ENCODE data around the gene FBXO21. TPM values are rescaled to one million over a fixed set of nuclear protein-coding genes. Genes with fewer than 3 reads are reported as not detected.
"Not testable (repeated sequence)": the region's sequence is repeated elsewhere in the genome, so short reads cannot be mapped to it uniquely, and the experiment has no call there.

FBXO21 gene
- 10 to 100 TPM; 21.7 to 26.1 TPM for total RNA-seq

DNA sequence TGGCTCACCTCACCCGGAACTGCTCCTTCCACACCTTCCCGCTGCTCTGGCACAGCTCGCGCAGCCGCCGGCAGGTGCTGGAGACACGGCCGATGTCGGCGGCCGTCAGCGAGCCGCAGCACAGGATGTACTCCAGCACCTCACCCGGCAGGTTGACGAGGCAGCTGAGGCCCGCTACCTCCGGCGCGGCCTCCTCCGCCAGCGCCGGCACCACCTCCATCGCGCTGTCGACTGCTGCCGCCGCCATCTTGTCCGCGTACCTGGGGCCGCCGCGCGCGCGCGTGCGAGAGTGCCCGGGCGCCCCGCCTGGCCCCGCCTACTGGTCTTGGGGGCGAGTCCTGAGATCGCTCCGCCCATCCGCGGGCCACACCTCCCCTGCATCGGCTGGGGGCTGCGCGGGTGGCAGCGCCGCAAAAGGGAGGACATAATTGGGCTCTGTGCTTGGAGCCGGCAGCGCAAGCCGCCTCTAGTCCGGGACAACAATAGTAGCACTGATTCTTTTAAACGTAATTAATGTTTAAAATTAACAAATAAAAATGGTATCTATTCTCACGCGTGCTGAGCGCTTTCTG is at the start of gene FBXO21:
TSS of gene FBXO21 (minus strand) at position 261 of the 572 bp plus-strand sequence. CDS start at position 247, 14 bp downstream.
- POLR2A ChIA-PET: interaction anchor here (0.6 to 1.0 kb wide), 2 partner anchors 9 to 36 kb away, joined by 3 read pairs; no protein-coding TSS in a partner anchor
- H3K4me1 Mint-ChIP-seq: peaks cover 23% of the 10 kb centered on the region

DNA sequence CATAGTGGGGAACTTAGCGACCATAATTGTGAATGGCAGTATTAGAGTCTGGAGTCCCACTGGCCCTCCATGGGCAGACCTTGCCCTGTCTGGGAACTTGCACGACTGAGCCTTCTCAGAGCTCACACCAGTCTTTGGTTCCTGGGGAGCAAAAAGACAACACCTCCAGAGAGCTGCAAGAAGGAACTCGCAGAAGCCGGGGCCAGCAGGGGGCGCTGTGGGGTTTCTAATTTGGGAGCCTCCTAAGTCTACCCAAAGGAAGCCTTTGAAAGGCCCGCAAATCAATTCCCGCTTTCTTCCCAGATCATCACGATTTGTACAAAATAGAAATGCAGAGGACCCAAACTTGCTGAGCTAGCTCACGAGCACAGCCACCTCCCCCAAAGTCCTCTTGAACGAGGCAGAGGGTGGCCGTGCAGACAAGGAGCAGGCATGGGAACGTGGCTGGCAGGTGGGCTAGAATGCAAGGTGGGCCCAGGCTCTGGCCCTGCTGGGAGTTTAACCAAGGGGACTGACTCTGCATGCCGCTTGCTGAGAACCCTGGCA is 46.3 kb upstream of the FBXO21 start:
- Mint-ChIP-seq H3K4me3 (no peak overlapping the region), H3K36me3 (ENCODE audit: low read depth) (no peaks in the 10 kb centered on the region), H3K27me3 (no peaks in the 10 kb centered on the region), H3K9me3 (no peaks in the 10 kb centered on the region), H3K4me1 (no peaks in the 10 kb centered on the region), H3K27ac (no peak overlapping the region)
- ChIA-PET CTCF (interaction anchor here (0.7 to 3.9 kb wide), 8 partner anchors 15 to 601 kb away, joined by 3 to 19 read pairs (median 5); no protein-coding TSS in a partner anchor), POLR2A (no interaction called here)
- peak; percentile 78 for DNase-seq

More for the DNA sequence above, at the start of gene FBXO21:
- CTCF ChIA-PET: no interaction called here
- peaks cover 21% of the 10 kb centered on the region for H3K36me3 Mint-ChIP-seq (ENCODE audit: low read depth)
- peak within 1 kb of the TSS; percentile 80 for H3K27ac Mint-ChIP-seq
- H3K9me3 Mint-ChIP-seq: peaks cover 5% of the 10 kb centered on the region
- peak within 1 kb of the TSS; percentile 87 for H3K4me3 Mint-ChIP-seq
- H3K27me3 Mint-ChIP-seq: peaks cover 18% of the 10 kb centered on the region
- peak; percentile 91 for DNase-seq

DNA sequence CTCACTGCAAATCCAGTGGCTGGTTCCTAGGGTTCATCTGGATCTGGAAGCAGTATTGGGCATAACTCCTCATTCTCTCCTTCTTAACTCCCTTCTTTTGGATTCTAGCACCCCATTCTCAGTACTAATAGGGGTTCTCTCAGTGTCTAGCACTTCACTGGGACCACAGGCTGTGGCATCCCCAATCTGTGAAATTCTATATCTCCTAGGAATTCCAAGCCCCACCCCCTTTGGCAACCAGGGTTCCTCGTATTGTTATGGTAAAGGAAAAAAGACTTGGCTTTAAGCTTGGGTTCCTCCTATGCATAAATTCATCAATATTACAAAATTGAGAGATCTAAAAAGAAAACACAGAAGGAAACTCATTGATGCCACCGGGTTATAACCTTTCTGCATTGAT is 45.0 kb upstream of the FBXO21 start:
- H3K27me3 Mint-ChIP-seq: no peaks in the 10 kb centered on the region
- ChIA-PET POLR2A (no interaction called here), CTCF (interaction anchor here (0.6 to 3.9 kb wide), 3 partner anchors 353 to 603 kb away, joined by 3 to 19 read pairs (median 15); no protein-coding TSS in a partner anchor)
- no peak overlapping the region for H3K27ac Mint-ChIP-seq
- H3K9me3 Mint-ChIP-seq: no peaks in the 10 kb centered on the region
- no peak for DNase-seq
- no peaks in the 10 kb centered on the region for H3K36me3 Mint-ChIP-seq (ENCODE audit: low read depth)
- H3K4me1 Mint-ChIP-seq: no peaks in the 10 kb centered on the region
- H3K4me3 Mint-ChIP-seq: no peak overlapping the region

- no peak for DNase-seq
- Mint-ChIP-seq H3K36me3 (ENCODE audit: low read depth) (no peaks in the 10 kb centered on the region), H3K4me1 (no peaks in the 10 kb centered on the region), H3K27me3 (no peaks in the 10 kb centered on the region), H3K4me3 (no peak overlapping the region), H3K27ac (no peak overlapping the region), H3K9me3 (no peaks in the 10 kb centered on the region)
- CTCF ChIA-PET: interaction anchor here (1.2 to 3.9 kb wide), 3 partner anchors 14 to 354 kb away, joined by 3 to 19 read pairs (median 3); no protein-coding TSS in a partner anchor
- POLR2A ChIA-PET: no interaction called here
Measured at GRCh38 chr12:117234441-117234840, 44.2 kb upstream of the FBXO21 start.

- Mint-ChIP-seq H3K27me3 (no peaks in the 10 kb centered on the region), H3K27ac (no peak overlapping the region), H3K4me1 (no peaks in the 10 kb centered on the region), H3K9me3 (no peaks in the 10 kb centered on the region), H3K36me3 (ENCODE audit: low read depth) (no peaks in the 10 kb centered on the region), H3K4me3 (no peak overlapping the region)
- no peak for DNase-seq
- ChIA-PET POLR2A (no interaction called here), CTCF (no interaction called here)
Measured at GRCh38 chr12:117231750-117232149, 41.5 kb upstream of the FBXO21 start.

DNA sequence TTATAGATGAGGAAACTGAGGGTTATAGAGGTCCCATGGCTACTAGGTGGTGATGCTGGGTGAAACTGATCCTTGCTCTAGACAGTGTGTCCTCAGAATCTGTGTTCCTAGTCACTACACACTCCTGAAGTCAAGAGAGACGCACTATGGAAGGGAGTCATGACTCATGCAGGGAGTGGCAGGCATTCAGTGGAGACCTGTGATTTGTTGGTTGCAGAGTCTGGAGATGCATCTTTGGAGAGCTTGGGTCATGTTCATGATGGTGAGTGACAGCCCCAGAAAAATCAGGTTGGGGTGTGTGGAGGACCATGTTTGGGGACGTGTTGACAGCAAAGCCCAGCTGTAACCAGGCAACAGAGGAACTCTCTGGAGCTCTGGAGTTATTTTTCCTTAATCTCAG is 38.0 kb upstream of the FBXO21 start:
- Mint-ChIP-seq H3K27ac (no peak overlapping the region), H3K4me3 (no peak overlapping the region), H3K27me3 (no peaks in the 10 kb centered on the region), H3K9me3 (no peaks in the 10 kb centered on the region), H3K4me1 (no peaks in the 10 kb centered on the region), H3K36me3 (ENCODE audit: low read depth) (no peaks in the 10 kb centered on the region)
- CTCF ChIA-PET: no interaction called here
- DNase-seq: no peak
- POLR2A ChIA-PET: no interaction called here

DNA sequence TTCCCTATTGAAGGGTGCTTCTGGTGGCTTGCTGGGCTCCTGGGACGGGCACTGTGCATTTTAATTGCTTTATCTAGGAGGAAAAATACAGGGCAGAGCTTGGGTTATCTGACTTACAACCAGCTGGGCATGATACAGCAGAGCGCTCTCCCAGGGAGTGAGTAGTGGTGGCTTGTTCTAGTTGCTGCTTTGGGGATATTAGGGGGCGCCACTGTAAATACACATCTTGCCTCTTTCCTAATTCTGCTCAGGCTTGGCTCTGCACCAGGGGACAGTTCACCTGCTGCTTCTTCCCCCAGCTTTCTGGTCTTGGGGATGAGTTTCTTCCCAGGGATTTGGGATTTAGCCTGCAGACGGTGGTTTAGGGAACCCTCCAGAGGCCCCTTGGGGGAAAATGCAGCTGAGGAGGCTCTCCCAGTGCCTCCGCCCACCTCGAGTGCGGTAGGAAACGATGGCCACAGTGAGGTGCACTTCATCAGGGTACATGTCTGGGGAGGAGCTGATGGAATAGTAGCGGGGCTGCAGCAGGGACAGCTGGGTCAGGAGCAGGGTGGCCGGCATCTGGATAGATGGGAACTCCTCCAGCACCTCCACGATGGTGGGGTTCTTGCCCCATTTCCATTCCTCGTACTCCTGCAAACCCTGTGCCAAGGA is 36.9 kb upstream of the FBXO21 start:
- no peak overlapping the region for H3K27ac Mint-ChIP-seq
- no peaks in the 10 kb centered on the region for H3K4me1 Mint-ChIP-seq
- ChIA-PET POLR2A (no interaction called here), CTCF (no interaction called here)
- H3K4me3 Mint-ChIP-seq: no peak overlapping the region
- H3K36me3 Mint-ChIP-seq (ENCODE audit: low read depth): no peaks in the 10 kb centered on the region
- no peaks in the 10 kb centered on the region for H3K27me3 Mint-ChIP-seq
- H3K9me3 Mint-ChIP-seq: no peaks in the 10 kb centered on the region
- no peak for DNase-seq

DNA sequence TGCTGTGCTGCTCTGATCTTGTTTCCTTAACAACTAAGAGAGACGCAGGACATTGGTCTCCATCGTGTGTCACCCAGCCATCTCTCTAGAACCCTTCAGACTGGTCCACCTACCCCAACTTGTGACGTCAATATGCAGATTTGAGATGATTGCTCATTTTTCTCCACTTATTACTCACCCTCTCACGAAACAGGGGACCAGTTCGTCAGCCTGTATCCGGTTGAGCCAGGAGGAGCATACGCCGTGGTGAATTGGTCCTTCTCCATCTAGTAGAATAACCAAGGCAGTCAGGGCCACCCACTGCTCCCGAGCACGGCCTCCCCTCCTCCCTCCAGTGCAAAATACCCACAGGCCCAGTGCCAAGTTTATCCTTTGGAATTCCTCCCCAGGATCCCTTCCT is 36.2 kb upstream of the FBXO21 start:
- Mint-ChIP-seq H3K36me3 (ENCODE audit: low read depth) (no peaks in the 10 kb centered on the region), H3K9me3 (no peaks in the 10 kb centered on the region), H3K27ac (no peak overlapping the region), H3K27me3 (no peaks in the 10 kb centered on the region), H3K4me3 (no peak overlapping the region), H3K4me1 (no peaks in the 10 kb centered on the region)
- DNase-seq: no peak
- ChIA-PET POLR2A (no interaction called here), CTCF (no interaction called here)

GRCh38 chr12:117225179-117225578 is 34.9 kb upstream of the FBXO21 start:
- no peaks in the 10 kb centered on the region for H3K27me3 Mint-ChIP-seq
- no peak for DNase-seq
- no peaks in the 10 kb centered on the region for H3K36me3 Mint-ChIP-seq (ENCODE audit: low read depth)
- no peaks in the 10 kb centered on the region for H3K9me3 Mint-ChIP-seq
- ChIA-PET POLR2A (no interaction called here), CTCF (no interaction called here)
- H3K27ac Mint-ChIP-seq: no peak overlapping the region
- H3K4me3 Mint-ChIP-seq: no peak overlapping the region
- no peaks in the 10 kb centered on the region for H3K4me1 Mint-ChIP-seq

- DNase-seq; H3K9me3 Mint-ChIP-seq; H3K4me3 Mint-ChIP-seq; H3K27me3 Mint-ChIP-seq; H3K27ac Mint-ChIP-seq; POLR2A ChIA-PET; H3K4me1 Mint-ChIP-seq; H3K36me3 Mint-ChIP-seq (ENCODE audit: low read depth): not testable (repeated sequence)
- CTCF ChIA-PET: interaction anchor here (1.0 to 1.4 kb wide), 2 partner anchors 9 to 13 kb away, joined by 3 read pairs; no protein-coding TSS in a partner anchor
Measured at GRCh38 chr12:117220947-117221346, 30.7 kb upstream of the FBXO21 start.

DNA sequence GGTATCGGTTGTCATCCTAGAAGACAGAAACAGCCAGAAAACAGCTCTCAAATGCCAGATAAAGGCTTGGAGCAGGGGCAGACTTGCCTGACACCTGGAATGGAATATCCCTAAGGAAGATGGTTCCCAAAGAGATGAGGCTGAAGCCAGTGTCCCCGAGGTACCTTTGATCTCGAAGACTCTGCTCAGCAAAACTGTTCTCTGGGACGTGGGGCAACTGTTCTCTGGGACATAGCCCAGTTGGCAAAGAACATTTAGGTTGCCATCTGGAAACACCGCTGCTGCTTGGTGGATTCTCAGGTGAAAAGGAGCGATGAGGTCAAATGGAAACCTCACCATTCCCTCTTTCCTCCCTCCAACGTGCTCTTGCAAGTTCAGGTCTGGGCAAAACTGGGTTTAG is 27.9 kb upstream of the FBXO21 start:
- Mint-ChIP-seq H3K27ac (no peak overlapping the region), H3K4me1 (no peaks in the 10 kb centered on the region), H3K4me3 (no peak overlapping the region), H3K9me3 (no peaks in the 10 kb centered on the region), H3K27me3 (peaks cover 5% of the 10 kb centered on the region), H3K36me3 (ENCODE audit: low read depth) (no peaks in the 10 kb centered on the region)
- CTCF ChIA-PET: no interaction called here
- DNase-seq: no peak
- POLR2A ChIA-PET: no interaction called here

DNA sequence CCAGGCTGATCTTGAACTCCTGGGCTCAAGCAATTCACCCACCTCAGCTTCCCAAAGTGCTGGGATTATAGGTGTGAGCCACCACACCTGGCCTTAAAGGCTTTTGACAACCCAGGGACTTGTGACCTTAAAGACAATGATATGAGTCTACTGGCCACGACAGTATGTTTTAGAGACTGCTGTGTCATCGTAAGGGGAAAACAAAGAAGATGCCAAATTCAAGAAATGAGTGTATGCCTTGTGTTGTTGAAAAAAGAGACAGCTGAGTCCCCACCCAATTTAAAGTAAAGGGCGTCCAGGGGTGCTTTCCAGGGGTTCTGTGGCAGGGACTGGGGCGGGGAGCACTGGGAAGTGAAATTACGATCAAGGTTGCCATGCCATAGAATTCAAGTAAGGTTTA is 26.4 kb upstream of the FBXO21 start:
- DNase-seq: no peak
- no peaks in the 10 kb centered on the region for H3K36me3 Mint-ChIP-seq (ENCODE audit: low read depth)
- ChIA-PET POLR2A (no interaction called here), CTCF (interaction anchor here (0.7 kb wide), 1 partner anchor 179 kb away, joined by 3 read pairs; no protein-coding TSS in a partner anchor)
- H3K4me3 Mint-ChIP-seq: no peak overlapping the region
- H3K4me1 Mint-ChIP-seq: no peaks in the 10 kb centered on the region
- no peaks in the 10 kb centered on the region for H3K9me3 Mint-ChIP-seq
- H3K27ac Mint-ChIP-seq: no peak overlapping the region
- peaks cover 8% of the 10 kb centered on the region for H3K27me3 Mint-ChIP-seq

DNA sequence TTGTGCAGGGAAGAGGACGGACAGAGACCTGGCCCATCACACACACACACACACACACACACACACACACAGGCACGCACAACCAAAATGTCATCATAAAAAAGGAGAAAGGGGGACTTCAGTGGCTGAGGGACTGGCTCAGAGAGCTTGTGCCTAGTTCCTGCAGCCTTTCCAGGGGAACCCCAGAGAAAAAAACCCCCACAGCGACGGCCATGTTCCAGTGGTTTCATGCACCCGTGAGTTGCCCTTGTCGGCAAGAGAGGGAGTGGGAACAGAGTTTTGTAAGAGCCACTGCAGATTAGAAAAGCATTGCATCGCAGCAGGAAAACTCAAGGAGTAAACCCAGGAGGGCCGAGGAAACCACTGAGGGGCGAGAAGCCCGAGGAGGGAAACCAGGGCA is 24.5 kb upstream of the FBXO21 start:
- POLR2A ChIA-PET: no interaction called here
- no peak for DNase-seq
- no peaks in the 10 kb centered on the region for H3K36me3 Mint-ChIP-seq (ENCODE audit: low read depth)
- peaks cover 12% of the 10 kb centered on the region for H3K27me3 Mint-ChIP-seq
- no peak overlapping the region for H3K27ac Mint-ChIP-seq
- CTCF ChIA-PET: interaction anchor here (1.1 kb wide), 1 partner anchor 81 kb away, joined by 3 read pairs; no protein-coding TSS in a partner anchor
- H3K4me3 Mint-ChIP-seq: no peak overlapping the region
- H3K9me3 Mint-ChIP-seq: no peaks in the 10 kb centered on the region
- H3K4me1 Mint-ChIP-seq: no peaks in the 10 kb centered on the region

Measured in activated CD4-positive, alpha-beta memory T cell treated with anti-CD3 and anti-CD28 coated beads, Interleukin-2, amount 10 ng/mL, durations not matched to agents 7 days and 5 days (primary cell).